ENCODE measurements around the gene SH3PXD2A.
"Not testable (repeated sequence)": the region's sequence is repeated elsewhere in the genome, so short reads cannot be mapped to it uniquely, and the experiment has no call there.

The SH3PXD2A gene

GRCh38 chr10:103636492-103636891 is 218.9 kb downstream of the SH3PXD2A start:
- no peak for DNase-seq

- DNase-seq, result no peak
These were observed 219.8 kb downstream of the SH3PXD2A start for GRCh38 chr10:103635580-103635979.

- DNase-seq, result no peak
These were observed 221.5 kb downstream of the SH3PXD2A start for GRCh38 chr10:103633846-103634245.

- DNase-seq, result not testable (repeated sequence)
These were observed 222.5 kb downstream of the SH3PXD2A start for GRCh38 chr10:103632871-103633270.

- DNase-seq, result no peak
These were observed 223.1 kb downstream of the SH3PXD2A start for GRCh38 chr10:103632247-103632642.

- DNase-seq, result peak in 1 of 2 donors; percentile 20
These were observed 225.2 kb downstream of the SH3PXD2A start for GRCh38 chr10:103630156-103630555.

- DNase-seq, result no peak
These were observed 225.8 kb downstream of the SH3PXD2A start for GRCh38 chr10:103629581-103629980.

- no peak for DNase-seq
These were observed 227.5 kb downstream of the SH3PXD2A start for GRCh38 chr10:103627893-103628292.

GRCh38 chr10:103627111-103627892 is 228.1 kb downstream of the SH3PXD2A start:
- DNase-seq, result no peak

- DNase-seq, result no peak
These were observed 229.2 kb downstream of the SH3PXD2A start for GRCh38 chr10:103626178-103626577.

- DNase-seq, result no peak
These were observed 232.3 kb downstream of the SH3PXD2A start for GRCh38 chr10:103622935-103623574.

GRCh38 chr10:103622286-103622685 is 233.1 kb downstream of the SH3PXD2A start:
- no peak for DNase-seq

- DNase-seq, result no peak
These were observed 233.6 kb downstream of the SH3PXD2A start for GRCh38 chr10:103621783-103622125.

GRCh38 chr10:103620891-103621782 is 234.2 kb downstream of the SH3PXD2A start:
- no peak for DNase-seq

GRCh38 chr10:103620352-103620740 is 235.0 kb downstream of the SH3PXD2A start:
- peak in 1 of 2 donors; percentile 22 for DNase-seq

GRCh38 chr10:103619424-103620351 is 235.7 kb downstream of the SH3PXD2A start:
- DNase-seq, result no peak

- DNase-seq, result peak in 1 of 2 donors; percentile 15
These were observed 236.6 kb downstream of the SH3PXD2A start for GRCh38 chr10:103618575-103619423.

GRCh38 chr10:103617602-103618385 is 237.6 kb downstream of the SH3PXD2A start:
- no peak for DNase-seq

- peak; percentile 12 to 53 for DNase-seq
These were observed 238.4 kb downstream of the SH3PXD2A start for GRCh38 chr10:103616705-103617601.
